GM12878 (cell line): ENCODE data around the gene NAP1L4. TPM values are rescaled to one million over a fixed set of nuclear protein-coding genes. Genes with fewer than 3 reads are reported as not detected.

ENCODE experiments used
- ATAC-seq: fragments of 200-7000 bp; cut with Tn5 transposase; 3 replicates; pipeline ENCODE4 v1.9.1; 2020; ENCODE audit warnings: mild to moderate bottlenecking, moderate library complexity
- BruUV-seq: library from RNA; stranded (reverse); fragments of 400-500 nt; replicated peaks from 2 replicates; lab custom pipeline; 2021; lab: Mats Ljungman, UMichigan
- CTCF ChIA-PET: fragments of 300-600 bp; sonication (Branson Sonifier 250); formaldehyde crosslinking; extraction: SDS; loops from one replicate; lab custom pipeline; 2021; ENCODE audit warnings: inconsistent platforms; lab: Yijun Ruan, JAX
- POLR2A ChIA-PET: fragments of 350-600 bp; formaldehyde crosslinking; extraction: SDS; loops from one replicate; lab custom pipeline; 2021; ENCODE audit warnings: inconsistent platforms; lab: Charles Lee
- RAD21 ChIA-PET: fragments of 300-600 bp; sonication (Branson Sonifier 250); formaldehyde crosslinking; loops from one replicate; lab custom pipeline; 2023; ENCODE audit warnings: antibody characterized with exemption; ENCODE audit not compliant: unreplicated experiment; lab: Charles Lee
- SMC1A ChIA-PET: fragments of 300-600 bp; sonication (Branson Sonifier 250); formaldehyde crosslinking; loops from one replicate; lab custom pipeline; 2023; ENCODE audit not compliant: unreplicated experiment, uncharacterized antibody; lab: Charles Lee
- DNase-seq: peaks from one replicate; pipeline ENCODE4 v3.0.0-alpha.2; 2011; ENCODE audit warnings: low read depth, low spot score
- FAIRE-seq: peaks from 3 replicates; lab custom pipeline; 2011; peaks lifted over from hg19 to GRCh38; lab: Jason Lieb, UNC
- H2AFZ ChIP-seq: 2 replicates; pipeline ENCODE4 v1.6.0; 2011; ENCODE audit warnings: low read depth, low read length, control low read depth; ENCODE audit not compliant: control insufficient read depth
- H3K27ac ChIP-seq: 2 replicates; pipeline ENCODE4 v1.5.1; 2011; ENCODE audit warnings: control low read depth; ENCODE audit not compliant: control insufficient read depth, insufficient read depth
- H3K27me3 ChIP-seq, 2 experiments: replicated peaks in 1 of 2; 2 replicates each; pipeline versions ENCODE4 v1.6.0 to v1.6.1; 2011; ENCODE audit warnings: low read length in 1 of 2; ENCODE audit not compliant: control insufficient read depth in 2 of 2, insufficient read depth in 2 of 2
- H3K36me3 ChIP-seq, 2 experiments: 2 replicates each; pipeline ENCODE4 v1.5.1; 2011; ENCODE audit warnings: low read length in 1 of 2; ENCODE audit not compliant: control insufficient read depth in 2 of 2, insufficient read depth in 2 of 2
- H3K4me1 ChIP-seq: 2 replicates; pipeline ENCODE4 v1.6.1; 2011; ENCODE audit warnings: mild to moderate bottlenecking, low read length, moderate library complexity, mixed read lengths; ENCODE audit not compliant: control insufficient read depth, insufficient read depth
- H3K4me2 ChIP-seq: 2 replicates; pipeline ENCODE4 v1.6.0; 2011; ENCODE audit warnings: control low read depth; ENCODE audit not compliant: control insufficient read depth, insufficient read depth
- H3K4me3 ChIP-seq: fragments of 200-600 bp; sonication (generic); 2 replicates; pipeline ENCODE4 v1.5.1; 2016
- H3K79me2 ChIP-seq: 2 replicates; pipeline ENCODE4 v1.6.0; 2011; ENCODE audit warnings: low read length; ENCODE audit not compliant: control insufficient read depth, insufficient read depth
- H3K9ac ChIP-seq: 2 replicates; pipeline ENCODE4 v1.8.0; 2011; ENCODE audit warnings: low read length, control low read depth, mixed read lengths; ENCODE audit not compliant: control insufficient read depth, insufficient read depth
- H3K9me3 ChIP-seq: replicated peaks from 3 replicates; pipeline ENCODE4 v1.5.1; 2011; ENCODE audit warnings: mild to moderate bottlenecking, low read length; ENCODE audit not compliant: control insufficient read depth, insufficient read depth
- H4K20me1 ChIP-seq: 2 replicates; pipeline ENCODE4 v1.6.0; 2011; ENCODE audit not compliant: control insufficient read depth, insufficient read depth
- BRCA1 ChIP-seq: IDR thresholded peaks from 2 replicates; pipeline ENCODE4 v1.6.1; 2011; ENCODE audit warnings: low read depth, low read length, improper control_type of control experiment
- EED ChIP-seq: sonication (generic); IDR thresholded peaks from 2 replicates; pipeline ENCODE4 v1.6.1; 2016; ENCODE audit warnings: antibody characterized with exemption, low read depth
- KLF5 ChIP-seq: fragments of 450-650 bp; IDR thresholded peaks from 2 replicates; pipeline ENCODE4 v1.6.1; 2014; ENCODE audit warnings: mild to moderate bottlenecking; ENCODE audit not compliant: partially characterized antibody
- NFIC ChIP-seq: IDR thresholded peaks from 2 replicates; pipeline ENCODE4 v1.6.1; 2012; ENCODE audit warnings: low read depth, mild to moderate bottlenecking, inconsistent platforms, low read length, moderate library complexity
- TARDBP ChIP-seq: IDR thresholded peaks from 2 replicates; pipeline ENCODE4 v1.6.1; 2016; ENCODE audit warnings: borderline replicate concordance
- ZNF592 ChIP-seq: fragments of 450-650 bp; IDR thresholded peaks from 2 replicates; pipeline ENCODE4 v1.6.1; 2017; ENCODE audit warnings: mild to moderate bottlenecking, moderate library complexity
- WGBS: methylation state at CpG from one replicate; pipeline ENCODE4 v1.1.6; 2016; ENCODE audit warnings: low lambda C conversion rate; ENCODE audit not compliant: insufficient replicate concordance, insufficient coverage; ENCODE audit errors: missing lambda C conversion rate; 5-methylcytosine and 5-hydroxymethylcytosine counted together
- in situ Hi-C: fragments of 300-500 bp; cut with MboI; formaldehyde crosslinking; loops from 9 replicates; pipeline ENCODE4 v1.14.3; 2018; ENCODE audit warnings: mixed read lengths
- intact Hi-C: fragments of 100-400 bp; cut with micrococcal nuclease; formaldehyde crosslinking; loops from one replicate; pipeline ENCODE4 v1.14.2; 2022; ENCODE audit not compliant: unreplicated experiment
- polyA plus RNA-seq, 11 experiments: library from polyadenylated mRNA; depleted of rRNA in 4 of 11; unstranded in 6 of 11; stranded (reverse) in 5 of 11; fragments of >200 nt; fragmentation: Nextera tagmentation in 4 of 11; fragmentation: Illumina TruSeq in 1 of 11; extraction: Ambion mirVana in 4 of 11; extraction: Trizol in 1 of 11; gene quantifications; 1 replicate in 1 of 11; 2 replicates in 10 of 11; pipeline versions ENCODE4 v1.2.1 to v1.2.3, GENCODE V29; 2011 to 2016; ENCODE audit warnings: inconsistent platforms in 2 of 11, missing spikeins in 2 of 11, low read depth in 1 of 11
- total RNA-seq, 4 experiments: library from RNA; depleted of rRNA in 3 of 4; stranded (reverse); fragments of >200 nt in 3 of 4; fragmentation: Illumina TruSeq in 1 of 4; extraction: Trizol in 1 of 4; gene quantifications; 2 replicates each; pipeline versions ENCODE4 v1.2.1 to v1.2.3, GENCODE V29; 2013 to 2021
- TF ChIP-seq, protein P1 (sequence below): fragments of 450-650 bp; formaldehyde crosslinking; IDR thresholded peaks from 2 replicates; pipeline ENCODE4 v1.4.0; 2022; ENCODE audit warnings: mild to moderate bottlenecking, moderate library complexity

NAP1L4 gene
- total and polyA plus RNA-seq, 10 of the 15 experiments (the other 5 are each of a cell fraction or from before 2014, with no cell fraction given): 24.8 to 198 (median 114) TPM

DNA sequence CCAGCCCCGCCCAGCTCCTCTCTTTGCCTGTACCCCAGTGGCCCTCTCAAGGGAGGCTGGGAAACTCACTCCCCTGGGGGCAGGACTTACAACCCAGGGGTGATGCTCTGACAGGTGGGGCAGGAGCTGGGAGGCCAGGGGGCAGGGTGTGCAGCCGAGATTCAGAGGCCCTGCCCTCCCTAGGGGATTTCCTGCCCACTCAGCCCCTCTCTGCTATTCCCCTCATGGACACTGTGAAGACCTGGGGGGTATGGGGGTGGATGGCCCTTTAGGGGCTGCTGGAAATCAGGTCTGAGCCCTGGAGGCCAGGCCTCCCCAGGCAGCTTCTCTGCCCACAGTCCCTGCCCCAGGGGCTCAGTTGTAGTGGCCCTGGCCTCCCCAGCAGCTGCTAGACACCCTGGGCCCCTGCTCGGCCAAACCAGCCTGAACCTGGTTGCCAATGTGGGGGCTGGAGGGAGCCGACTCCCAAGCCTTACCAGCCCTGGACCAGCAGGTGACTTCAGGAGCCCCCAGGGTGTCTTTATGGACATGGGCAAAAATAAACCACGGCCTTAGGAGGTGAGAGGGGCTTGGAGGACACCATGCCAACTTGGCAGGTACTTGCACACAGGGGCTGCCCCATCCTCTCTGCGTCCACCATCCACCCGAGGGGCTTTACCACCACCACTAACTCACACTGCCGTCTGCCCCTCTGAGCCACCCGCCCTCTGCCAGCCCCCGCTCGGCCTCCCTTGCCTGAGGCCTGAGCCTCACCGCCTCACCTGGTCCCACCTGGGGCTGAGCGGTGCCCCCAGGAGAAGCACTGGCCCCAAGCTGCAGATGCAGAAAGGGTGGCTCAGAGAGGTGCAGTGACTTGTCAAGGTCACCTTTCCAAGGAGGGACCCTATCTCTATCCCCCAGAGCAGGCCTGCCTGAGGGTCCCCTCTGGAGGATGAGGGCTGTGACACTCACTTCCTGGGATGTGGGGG lies 60.1 kb downstream of the NAP1L4 start:
- RAD21 ChIA-PET: interaction anchor here (2.0 kb wide), 1 partner anchor 159 kb away, joined by 7 read pairs; no protein-coding TSS in a partner anchor
- H3K4me3 ChIP-seq: no peak overlapping the region
- no TSS peak for BruUV-seq
- TF ChIP-seq TARDBP (no peak), NFIC (no peak), EED (no peak)
- WGBS: 61% methylated on average over 9 of the region's 13 CpGs
- H3K4me1 ChIP-seq: peaks cover 21% of the 10 kb centered on the region
- H3K27ac ChIP-seq: no peak overlapping the region
- no peak overlapping the region for H3K4me2 ChIP-seq
- no peak overlapping the region for H2AFZ ChIP-seq
- POLR2A ChIA-PET: interaction anchor here (0.5 to 0.6 kb wide), 2 partner anchors 11 to 79 kb away, joined by 3 to 4 read pairs; no protein-coding TSS in a partner anchor
- H4K20me1 ChIP-seq: no peaks in the 10 kb centered on the region
- no peak overlapping the region for H3K9ac ChIP-seq
- FAIRE-seq (no peak), ATAC-seq (no peak), DNase-seq (no peak)
- intact Hi-C loops (loop anchor here (2.0 to 10.0 kb wide), 3 partner anchors 39 to 399 kb away; no protein-coding TSS in a partner anchor), in situ Hi-C loops (no loop called here)
- peaks cover 3 to 15% of the 10 kb centered on the region in 2 experiments for H3K27me3 ChIP-seq
- SMC1A ChIA-PET: interaction anchor here (1.6 kb wide), 1 partner anchor 39 kb away, joined by 6 read pairs; no protein-coding TSS in a partner anchor
- H3K36me3 ChIP-seq: no peaks in the 10 kb centered on the region
- no peaks in the 10 kb centered on the region for H3K9me3 ChIP-seq
- CTCF ChIA-PET: interaction anchor here (1.9 to 2.9 kb wide), 4 partner anchors 30 to 158 kb away, joined by 5 to 25 read pairs (median 10); a partner anchor contains a TSS
- no peaks in the 10 kb centered on the region for H3K79me2 ChIP-seq

GRCh38 chr11:2931420-2931746 lies 60.7 kb downstream of the NAP1L4 start:
- Histone ChIP-seq H3K9me3 (no peaks in the 10 kb centered on the region), H2AFZ (no peak overlapping the region), H3K4me2 (no peak overlapping the region), H3K79me2 (no peaks in the 10 kb centered on the region), H3K27me3 (peaks cover 3 to 15% of the 10 kb centered on the region in 2 experiments), H4K20me1 (no peaks in the 10 kb centered on the region), H3K4me3 (no peak overlapping the region), H3K36me3 (no peaks in the 10 kb centered on the region), H3K9ac (no peak overlapping the region), H3K4me1 (peaks cover 21% of the 10 kb centered on the region), H3K27ac (no peak overlapping the region)
- intact Hi-C loops: loop anchor here (2.0 to 10.0 kb wide), 3 partner anchors 39 to 399 kb away; no protein-coding TSS in a partner anchor
- no peak for DNase-seq
- no peak for ATAC-seq
- BruUV-seq: no TSS peak
- ChIA-PET RAD21 (no interaction called here), SMC1A (no interaction called here), POLR2A (no interaction called here), CTCF (interaction anchor here (1.9 to 2.9 kb wide), 3 partner anchors 29 to 159 kb away, joined by 5 to 25 read pairs (median 16); a partner anchor contains a TSS)
- WGBS: 66% methylated on average over 4 of the region's 4 CpGs
- in situ Hi-C loops: no loop called here
- no peak for FAIRE-seq
- no peak for TF ChIP-seq KLF5
- TF ChIP-seq ZNF592: no peak
- TF ChIP-seq BRCA1: no peak
- TF ChIP-seq, protein P1, sequence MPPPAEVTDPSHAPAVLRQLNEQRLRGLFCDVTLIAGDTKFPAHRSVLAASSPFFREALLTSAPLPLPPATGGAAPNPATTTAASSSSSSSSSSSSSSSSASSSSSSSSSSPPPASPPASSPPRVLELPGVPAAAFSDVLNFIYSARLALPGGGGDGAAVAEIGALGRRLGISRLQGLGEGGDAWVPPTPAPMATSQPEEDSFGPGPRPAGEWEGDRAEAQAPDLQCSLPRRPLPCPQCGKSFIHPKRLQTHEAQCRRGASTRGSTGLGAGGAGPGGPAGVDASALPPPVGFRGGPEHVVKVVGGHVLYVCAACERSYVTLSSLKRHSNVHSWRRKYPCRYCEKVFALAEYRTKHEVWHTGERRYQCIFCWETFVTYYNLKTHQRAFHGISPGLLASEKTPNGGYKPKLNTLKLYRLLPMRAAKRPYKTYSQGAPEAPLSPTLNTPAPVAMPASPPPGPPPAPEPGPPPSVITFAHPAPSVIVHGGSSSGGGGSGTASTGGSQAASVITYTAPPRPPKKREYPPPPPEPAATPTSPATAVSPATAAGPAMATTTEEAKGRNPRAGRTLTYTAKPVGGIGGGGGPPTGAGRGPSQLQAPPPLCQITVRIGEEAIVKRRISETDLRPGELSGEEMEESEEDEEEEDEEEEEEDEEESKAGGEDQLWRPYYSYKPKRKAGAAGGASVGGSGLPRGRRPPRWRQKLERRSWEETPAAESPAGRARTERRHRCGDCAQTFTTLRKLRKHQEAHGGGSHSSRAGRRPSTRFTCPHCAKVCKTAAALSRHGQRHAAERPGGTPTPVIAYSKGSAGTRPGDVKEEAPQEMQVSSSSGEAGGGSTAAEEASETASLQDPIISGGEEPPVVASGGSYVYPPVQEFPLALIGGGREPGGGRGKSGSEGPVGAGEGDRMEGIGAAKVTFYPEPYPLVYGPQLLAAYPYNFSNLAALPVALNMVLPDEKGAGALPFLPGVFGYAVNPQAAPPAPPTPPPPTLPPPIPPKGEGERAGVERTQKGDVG (CRISPR knock-in tag): no peak
